DOHH2 (cell line): ENCODE measurements around the gene FAM174A.

ENCODE experiments used
- H3F3A ChIP-seq: fragments of 200-600 bp; sonication (generic), shearing (Covaris generic); 2 replicates; pipeline ENCODE4 v1.6.0; 2016; ENCODE audit warnings: antibody characterized with exemption, mild to moderate bottlenecking; ENCODE audit not compliant: control insufficient read depth, insufficient read depth
- H3K27ac ChIP-seq: fragments of 200-600 bp; sonication (generic); 2 replicates; pipeline ENCODE4 v1.5.1; 2014; ENCODE audit warnings: low read depth, mild to moderate bottlenecking, low read length, moderate library complexity
- H3K27me3 ChIP-seq: fragments of 200-600 bp; sonication (generic); 2 replicates; pipeline ENCODE4 v1.6.1; 2014; ENCODE audit warnings: mild to moderate bottlenecking, low read length, mixed read lengths; ENCODE audit not compliant: control insufficient read depth
- H3K36me3 ChIP-seq: fragments of 200-600 bp; sonication (generic); 2 replicates; pipeline ENCODE4 v1.6.1; 2014; ENCODE audit warnings: mild to moderate bottlenecking, low read length, moderate library complexity, mixed read lengths; ENCODE audit not compliant: control insufficient read depth
- H3K4me1 ChIP-seq: fragments of 200-600 bp; sonication (generic); 2 replicates; pipeline ENCODE4 v1.6.1; 2014; ENCODE audit warnings: mild to moderate bottlenecking, low read length, mixed read lengths; ENCODE audit not compliant: control insufficient read depth
- H3K4me2 ChIP-seq: fragments of 200-600 bp; sonication (generic); 2 replicates; pipeline ENCODE4 v1.6.0; 2014; ENCODE audit warnings: mild to moderate bottlenecking, low read length, moderate library complexity
- H3K4me3 ChIP-seq: fragments of 200-600 bp; sonication (generic); 2 replicates; pipeline ENCODE4 v1.5.1; 2014; ENCODE audit warnings: mild to moderate bottlenecking, low read length, mixed read lengths
- H3K79me2 ChIP-seq: fragments of 200-600 bp; sonication (generic); 2 replicates; pipeline ENCODE4 v1.6.1; 2014; ENCODE audit warnings: mild to moderate bottlenecking, low read length, mixed read lengths; ENCODE audit not compliant: control insufficient read depth
- H3K9me2 ChIP-seq: fragments of 200-600 bp; sonication (generic); replicated peaks from 2 replicates; pipeline ENCODE4 v1.6.1; 2014; ENCODE audit warnings: mild to moderate bottlenecking, low read length, mixed read lengths; ENCODE audit not compliant: control insufficient read depth
- H3K9me3 ChIP-seq: fragments of 200-600 bp; sonication (generic); 2 replicates; pipeline ENCODE4 v1.6.1; 2014; ENCODE audit warnings: antibody characterized with exemption, low read length, mixed read lengths; ENCODE audit not compliant: control insufficient read depth, insufficient read depth
- H4K20me1 ChIP-seq: fragments of 200-600 bp; sonication (generic); 2 replicates; pipeline ENCODE4 v1.6.0; 2014; ENCODE audit warnings: low read depth, mild to moderate bottlenecking, antibody characterized with exemption, low read length, moderate library complexity; ENCODE audit not compliant: control insufficient read depth, insufficient read depth
- CTCF ChIP-seq: fragments of 200-600 bp; sonication (generic); IDR thresholded peaks from one replicate; pipeline ENCODE4 v1.5.1; 2014; ENCODE audit warnings: antibody characterized with exemption, mild to moderate bottlenecking, low read depth, low read length; ENCODE audit not compliant: poor library complexity, severe bottlenecking
- EZH2phosphoT487 ChIP-seq: fragments of 200-600 bp; sonication (generic); IDR thresholded peaks from 2 replicates; pipeline ENCODE4 v1.6.1; 2017; ENCODE audit warnings: borderline replicate concordance, mild to moderate bottlenecking, antibody characterized with exemption, low read length, moderate library complexity, mixed read lengths

Gene FAM174A

GRCh38 chr5:100615362-100615761 lies 80.2 kb downstream of the FAM174A start:
- no peaks in the 10 kb centered on the region for H4K20me1 ChIP-seq
- no peaks in the 10 kb centered on the region for H3K27me3 ChIP-seq
- H3K9me3 ChIP-seq = no peaks in the 10 kb centered on the region
- H3K27ac ChIP-seq = no peak overlapping the region
- H3K4me2 ChIP-seq = no peak overlapping the region
- no peaks in the 10 kb centered on the region for H3K9me2 ChIP-seq
- no peaks in the 10 kb centered on the region for H3K36me3 ChIP-seq
- H3K4me3 ChIP-seq = no peak overlapping the region
- H3K4me1 ChIP-seq = no peaks in the 10 kb centered on the region
- H3F3A ChIP-seq = no peaks in the 10 kb centered on the region
- no peaks in the 10 kb centered on the region for H3K79me2 ChIP-seq
- TF ChIP-seq CTCF = no peak
- no peak for TF ChIP-seq EZH2phosphoT487

- no peaks in the 10 kb centered on the region for H3K79me2 ChIP-seq
- H3K27ac ChIP-seq = no peak overlapping the region
- H3K9me2 ChIP-seq = no peaks in the 10 kb centered on the region
- H3K4me1 ChIP-seq = no peaks in the 10 kb centered on the region
- no peaks in the 10 kb centered on the region for H3F3A ChIP-seq
- H3K9me3 ChIP-seq = no peaks in the 10 kb centered on the region
- no peak overlapping the region for H3K4me2 ChIP-seq
- H3K27me3 ChIP-seq = no peaks in the 10 kb centered on the region
- no peaks in the 10 kb centered on the region for H4K20me1 ChIP-seq
- H3K36me3 ChIP-seq = no peaks in the 10 kb centered on the region
- no peak overlapping the region for H3K4me3 ChIP-seq
- no peak for TF ChIP-seq CTCF
- TF ChIP-seq EZH2phosphoT487 = no peak
Observed at GRCh38 chr5:100616291-100616690, 81.1 kb downstream of the FAM174A start.

- Histone ChIP-seq H4K20me1 (no peaks in the 10 kb centered on the region), H3K27ac (no peak overlapping the region), H3K9me2 (no peaks in the 10 kb centered on the region), H3K4me1 (no peaks in the 10 kb centered on the region), H3K36me3 (no peaks in the 10 kb centered on the region), H3K27me3 (no peaks in the 10 kb centered on the region), H3F3A (no peaks in the 10 kb centered on the region), H3K79me2 (no peaks in the 10 kb centered on the region), H3K4me2 (no peak overlapping the region), H3K4me3 (no peak overlapping the region), H3K9me3 (no peaks in the 10 kb centered on the region)
- TF ChIP-seq CTCF (no peak), EZH2phosphoT487 (no peak)
Observed at GRCh38 chr5:100616981-100617380, 81.8 kb downstream of the FAM174A start.

GRCh38 chr5:100623719-100624118 lies 88.5 kb downstream of the FAM174A start:
- Histone ChIP-seq H4K20me1 (no peaks in the 10 kb centered on the region), H3K36me3 (no peaks in the 10 kb centered on the region), H3K9me2 (no peaks in the 10 kb centered on the region; the same call in 1 of the 2 replicates), H3K4me1 (no peaks in the 10 kb centered on the region), H3K9me3 (no peaks in the 10 kb centered on the region), H3F3A (no peaks in the 10 kb centered on the region), H3K79me2 (no peaks in the 10 kb centered on the region), H3K27me3 (no peaks in the 10 kb centered on the region), H3K4me2 (no peak overlapping the region), H3K27ac (no peak overlapping the region), H3K4me3 (no peak overlapping the region)
- TF ChIP-seq EZH2phosphoT487 (no peak), CTCF (peak; percentile 51)
